Keratinocyte (primary cell): ENCODE measurements around the gene ELFN2. TPM values are rescaled to one million over a fixed set of nuclear protein-coding genes. Genes with fewer than 3 reads are reported as not detected.
"Not testable (repeated sequence)": the region's sequence is repeated elsewhere in the genome, so short reads cannot be mapped to it uniquely, and the experiment has no call there.

Experiments
- DNase-seq: peaks from one replicate; pipeline ENCODE4 v3.0.0-alpha.2; 2011; ENCODE audit warnings: low read depth, missing footprints, low spot score
- FAIRE-seq: peaks from 2 replicates; lab custom pipeline; 2011; peaks lifted over from hg19 to GRCh38; lab: Jason Lieb, UNC
- H2AFZ ChIP-seq: 2 replicates; pipeline ENCODE4 v1.6.0; 2012; ENCODE audit warnings: low read length, control low read depth, inconsistent platforms; ENCODE audit not compliant: control insufficient read depth
- H3K27ac ChIP-seq: 2 replicates; pipeline ENCODE4 v1.5.1; 2011; ENCODE audit warnings: low read length; ENCODE audit not compliant: control insufficient read depth, insufficient read depth
- H3K27me3 ChIP-seq: 3 replicates; pipeline ENCODE4 v1.6.0; 2011; ENCODE audit warnings: low read length; ENCODE audit not compliant: control insufficient read depth, insufficient read depth; ENCODE audit errors: extremely low read depth
- H3K36me3 ChIP-seq, 2 experiments: 2 replicates in 1 of 2; 3 replicates in 1 of 2; pipeline ENCODE4 v1.5.1; 2011; ENCODE audit warnings: low read length in 2 of 2, mild to moderate bottlenecking in 1 of 2; ENCODE audit not compliant: control insufficient read depth in 2 of 2, insufficient read depth in 2 of 2; ENCODE audit errors: extremely low read depth in 1 of 2
- H3K4me1 ChIP-seq: 3 replicates; pipeline ENCODE4 v1.5.1; 2011; ENCODE audit warnings: low read length; ENCODE audit not compliant: control insufficient read depth, insufficient read depth; ENCODE audit errors: extremely low read depth
- H3K4me2 ChIP-seq: 3 replicates; pipeline ENCODE4 v1.6.0; 2011; ENCODE audit warnings: low read depth, low read length; ENCODE audit not compliant: control insufficient read depth, insufficient read depth; ENCODE audit errors: extremely low read depth
- H3K4me3 ChIP-seq, 3 experiments: fragments of 200-600 bp in 1 of 3; sonication (generic) in 1 of 3; 2 replicates in 2 of 3; 3 replicates in 1 of 3; pipeline ENCODE4 v1.5.1; 2011 to 2016; ENCODE audit warnings: low read length in 3 of 3, mild to moderate bottlenecking in 3 of 3, control low read depth in 2 of 3, inconsistent platforms in 1 of 3, low read depth in 1 of 3, mixed read lengths in 1 of 3, mixed run types in 1 of 3, moderate library complexity in 1 of 3; ENCODE audit not compliant: control insufficient read depth in 2 of 3, insufficient read depth in 2 of 3; ENCODE audit errors: extremely low read depth in 1 of 3
- H3K79me2 ChIP-seq: 2 replicates; pipeline ENCODE4 v1.6.0; 2012; ENCODE audit warnings: low read length; ENCODE audit not compliant: control insufficient read depth, insufficient read depth
- H3K9ac ChIP-seq: 3 replicates; pipeline ENCODE4 v1.6.0; 2011; ENCODE audit warnings: low read length; ENCODE audit not compliant: control insufficient read depth, insufficient read depth; ENCODE audit errors: extremely low read depth
- H3K9me1 ChIP-seq: 3 replicates; pipeline ENCODE4 v1.6.0; 2011; ENCODE audit warnings: low read length; ENCODE audit not compliant: control insufficient read depth, insufficient read depth; ENCODE audit errors: extremely low read depth
- H3K9me3 ChIP-seq: 2 replicates; pipeline ENCODE4 v1.5.1; 2012; ENCODE audit warnings: low read depth, low read length; ENCODE audit not compliant: control insufficient read depth
- H4K20me1 ChIP-seq: 3 replicates; pipeline ENCODE4 v1.6.0; 2011; ENCODE audit warnings: low read length; ENCODE audit not compliant: control insufficient read depth, insufficient read depth; ENCODE audit errors: extremely low read depth
- EZH2 ChIP-seq: IDR thresholded peaks from one replicate; pipeline ENCODE4 v1.6.1; 2012; ENCODE audit warnings: inconsistent platforms, mild to moderate bottlenecking, low read length, moderate library complexity
- dilution Hi-C: fragments of 300-500 bp; cut with MboI; formaldehyde crosslinking; loops from one replicate; pipeline ENCODE4 v1.7.0; 2020; ENCODE audit warnings: low sequenced_read_pairs; ENCODE audit not compliant: extremely low pct_ligation_motif_present
- polyA plus RNA-seq, 5 experiments: library from polyadenylated mRNA; depleted of rRNA in 3 of 5; stranded (reverse) in 3 of 5; stranded (forward) in 1 of 5; unstranded in 1 of 5; fragments of >200 nt; gene quantifications; 1 replicate in 1 of 5; 2 replicates in 3 of 5; 3 replicates in 1 of 5; pipeline versions ENCODE4 v1.2.1 to v1.2.3, GENCODE V29; 2011 to 2012; ENCODE audit warnings: missing spikeins in 2 of 5, low read depth in 1 of 5, low replicate concordance in 1 of 5
- TF ChIP-seq, protein P1 (sequence below), 3 experiments: IDR thresholded peaks in 1 of 3; conservative IDR thresholded peaks in 1 of 3; optimal IDR thresholded peaks in 1 of 3; 2 replicates in 2 of 3; 3 replicates in 1 of 3; pipeline versions ENCODE3 to v1.5.1; 2011; ENCODE audit warnings: low read length in 3 of 3, mild to moderate bottlenecking in 3 of 3, moderate library complexity in 2 of 3, control low read depth in 1 of 3, inconsistent platforms in 1 of 3; ENCODE audit not compliant: insufficient read depth in 2 of 3; ENCODE audit errors: extremely low read depth in 1 of 3

The ELFN2 gene
- polyA plus RNA-seq, 1 donor (not counting 4 experiments of a cell fraction or from before 2014, with no cell fraction given) = 0.13 TPM

DNA sequence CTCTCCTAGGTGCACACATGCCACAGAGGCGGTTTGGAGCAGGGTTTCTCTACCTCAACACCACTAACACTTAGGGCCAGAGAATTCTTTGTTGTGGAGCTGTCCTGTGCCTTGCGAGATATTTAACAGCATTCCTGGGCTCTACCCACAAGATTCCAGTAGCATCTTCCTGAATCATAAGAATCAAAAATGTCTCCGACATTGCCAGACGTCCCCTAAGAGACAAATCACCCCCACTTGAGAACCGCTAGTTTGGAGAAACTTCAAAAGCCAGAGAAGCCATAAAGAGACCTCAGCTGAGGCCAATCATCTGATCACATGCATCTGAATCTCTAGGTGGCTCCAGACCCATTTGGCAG lies 42.8 kb upstream of the ELFN2 start:
- TF ChIP-seq, protein P1, sequence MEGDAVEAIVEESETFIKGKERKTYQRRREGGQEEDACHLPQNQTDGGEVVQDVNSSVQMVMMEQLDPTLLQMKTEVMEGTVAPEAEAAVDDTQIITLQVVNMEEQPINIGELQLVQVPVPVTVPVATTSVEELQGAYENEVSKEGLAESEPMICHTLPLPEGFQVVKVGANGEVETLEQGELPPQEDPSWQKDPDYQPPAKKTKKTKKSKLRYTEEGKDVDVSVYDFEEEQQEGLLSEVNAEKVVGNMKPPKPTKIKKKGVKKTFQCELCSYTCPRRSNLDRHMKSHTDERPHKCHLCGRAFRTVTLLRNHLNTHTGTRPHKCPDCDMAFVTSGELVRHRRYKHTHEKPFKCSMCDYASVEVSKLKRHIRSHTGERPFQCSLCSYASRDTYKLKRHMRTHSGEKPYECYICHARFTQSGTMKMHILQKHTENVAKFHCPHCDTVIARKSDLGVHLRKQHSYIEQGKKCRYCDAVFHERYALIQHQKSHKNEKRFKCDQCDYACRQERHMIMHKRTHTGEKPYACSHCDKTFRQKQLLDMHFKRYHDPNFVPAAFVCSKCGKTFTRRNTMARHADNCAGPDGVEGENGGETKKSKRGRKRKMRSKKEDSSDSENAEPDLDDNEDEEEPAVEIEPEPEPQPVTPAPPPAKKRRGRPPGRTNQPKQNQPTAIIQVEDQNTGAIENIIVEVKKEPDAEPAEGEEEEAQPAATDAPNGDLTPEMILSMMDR (optimal IDR thresholded peaks at IDR 0.05 in 1 of 3, IDR thresholded peaks at IDR 0.05 in 1 of 3, conservative IDR thresholded peaks at IDR 0.05 in 1 of 3; ENCODE audit: extremely low read depth in 1 of 3, insufficient read depth in 2 of 3, low read length in 3 of 3) = no peak
- TF ChIP-seq EZH2 = no peak
- Histone ChIP-seq H3K4me3 (no peak overlapping the region), H2AFZ (no peak overlapping the region), H3K9me3 (no peaks in the 10 kb centered on the region), H3K27ac (no peak overlapping the region), H3K4me1 (no peaks in the 10 kb centered on the region), H3K27me3 (no peaks in the 10 kb centered on the region), H3K79me2 (no peaks in the 10 kb centered on the region), H3K4me2 (no peak overlapping the region), H3K9ac (no peak overlapping the region), H3K9me1 (no peaks in the 10 kb centered on the region), H3K36me3 (peaks cover 14 to 34% of the 10 kb centered on the region in 2 experiments), H4K20me1 (peaks cover 3% of the 10 kb centered on the region)
- no peak for DNase-seq
- dilution Hi-C loops = no loop called here
- FAIRE-seq = no peak

DNA sequence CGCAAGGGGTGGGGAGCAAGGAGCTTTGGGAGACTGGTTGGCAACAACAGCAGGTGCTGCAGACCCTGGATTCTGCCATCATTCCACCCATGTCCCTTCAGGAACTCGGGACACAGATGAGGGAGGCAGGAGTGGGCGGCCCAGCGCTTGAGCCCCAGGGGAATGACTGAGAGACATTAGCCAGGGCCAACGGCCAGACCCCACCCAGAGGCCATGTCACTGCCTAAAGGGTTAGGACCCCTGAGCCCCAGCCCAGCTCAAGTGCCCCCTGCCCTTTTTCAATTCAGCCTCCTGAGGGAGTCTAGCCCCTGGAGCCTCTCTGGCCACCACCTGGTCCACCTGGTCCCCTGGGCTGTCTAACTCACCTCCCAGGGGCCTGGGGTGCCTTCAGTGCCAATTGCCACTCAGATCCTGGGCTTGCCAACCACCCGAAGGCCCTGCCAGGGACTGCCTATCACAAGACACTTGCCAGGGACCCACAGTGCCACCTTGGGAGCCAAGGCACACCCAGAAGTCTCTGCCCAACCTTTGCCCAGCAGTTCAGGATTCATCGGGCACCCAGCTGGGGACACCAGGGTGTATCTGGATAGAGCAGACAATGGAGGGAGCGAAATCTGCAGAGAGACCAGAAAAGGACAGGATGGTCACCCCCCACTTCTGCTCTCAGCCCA lies 42.3 kb upstream of the ELFN2 start:
- TF ChIP-seq EZH2 = no peak
- TF ChIP-seq, protein P1 (optimal IDR thresholded peaks at IDR 0.05 in 1 of 3, IDR thresholded peaks at IDR 0.05 in 1 of 3, conservative IDR thresholded peaks at IDR 0.05 in 1 of 3; ENCODE audit: extremely low read depth in 1 of 3, insufficient read depth in 2 of 3, low read length in 3 of 3) = no peak
- FAIRE-seq (no peak), DNase-seq (no peak)
- Histone ChIP-seq H3K9me3 (no peaks in the 10 kb centered on the region), H3K9me1 (no peaks in the 10 kb centered on the region), H3K27me3 (no peaks in the 10 kb centered on the region), H3K79me2 (no peaks in the 10 kb centered on the region), H3K27ac (no peak overlapping the region), H3K4me3 (no peak overlapping the region), H2AFZ (no peak overlapping the region), H4K20me1 (peaks cover 3% of the 10 kb centered on the region), H3K4me2 (no peak overlapping the region), H3K36me3 (peaks cover 11 to 31% of the 10 kb centered on the region in 2 experiments), H3K9ac (no peak overlapping the region), H3K4me1 (no peaks in the 10 kb centered on the region)
- dilution Hi-C loops = no loop called here

DNA sequence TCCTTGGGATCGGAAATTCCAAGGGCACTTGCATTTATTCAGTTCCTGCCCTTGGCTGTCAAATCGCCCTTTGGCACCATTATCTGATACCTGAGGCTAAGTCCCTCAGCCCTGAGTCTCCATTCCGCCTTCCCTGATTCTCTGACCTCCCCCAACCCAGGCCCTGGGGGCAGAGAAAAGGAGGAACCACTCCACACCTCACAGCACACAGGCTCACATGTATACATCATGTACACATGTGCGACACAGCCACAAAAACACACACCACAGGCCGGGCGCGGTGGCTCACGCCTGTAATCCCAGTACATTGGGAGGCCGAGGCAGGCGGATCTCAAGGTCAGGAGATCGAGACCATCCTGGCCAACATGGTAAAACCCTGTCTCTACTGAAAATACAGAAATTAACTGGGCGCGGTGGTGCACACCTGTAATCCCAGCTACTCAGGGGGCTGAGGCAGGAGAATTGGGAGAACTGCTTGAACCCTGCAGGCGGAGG lies 41.0 kb upstream of the ELFN2 start:
- H2AFZ ChIP-seq, H3K79me2 ChIP-seq, H3K9me3 ChIP-seq, DNase-seq, H3K9me1 ChIP-seq, H3K9ac ChIP-seq, H4K20me1 ChIP-seq, H3K4me1 ChIP-seq, H3K4me3 ChIP-seq, H3K27me3 ChIP-seq, FAIRE-seq, H3K4me2 ChIP-seq, H3K27ac ChIP-seq, dilution Hi-C loops: not testable (repeated sequence)
- peaks cover 11 to 25% of the 10 kb centered on the region in 2 experiments for H3K36me3 ChIP-seq
